ENCODE data around the gene CACNA1C. TPM values are rescaled to one million over a fixed set of nuclear protein-coding genes. Genes with fewer than 3 reads are reported as not detected.
"Not testable (repeated sequence)": the region's sequence is repeated elsewhere in the genome, so short reads cannot be mapped to it uniquely, and the experiment has no call there.

CACNA1C gene
- total RNA-seq, 1 donor from 2014 or later = 1.5 TPM

DNA sequence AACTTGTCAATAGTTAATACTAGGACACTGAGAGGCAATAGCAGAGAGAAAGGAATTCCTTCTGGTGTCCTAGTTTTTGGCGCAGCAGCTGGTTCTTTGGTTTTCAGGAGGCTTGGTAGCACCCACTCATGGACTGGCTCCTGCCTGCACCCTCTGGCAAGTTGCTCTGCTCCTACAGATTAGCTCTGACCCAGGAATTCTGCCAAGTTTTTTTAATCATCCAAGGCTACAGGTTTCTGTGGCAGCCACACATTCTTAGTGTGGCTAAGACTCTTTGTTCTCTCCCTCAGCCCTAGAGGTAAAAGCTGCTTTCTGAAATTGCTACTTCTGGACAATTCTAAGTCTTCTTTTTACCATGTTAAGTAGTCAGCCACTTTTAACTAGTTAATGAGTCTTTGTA is 670.0 kb downstream of the CACNA1C start:
- no peak for DNase-seq

GRCh38 chr12:2732290-2732689 is 679.5 kb downstream of the CACNA1C start:
- DNase-seq = no peak

GRCh38 chr12:2733493-2734355 is 680.9 kb downstream of the CACNA1C start:
- DNase-seq = no peak

GRCh38 chr12:2735432-2735831 is 682.6 kb downstream of the CACNA1C start:
- DNase-seq = no peak

- DNase-seq = no peak
These were observed 685.0 kb downstream of the CACNA1C start for GRCh38 chr12:2737656-2738241.

GRCh38 chr12:2739069-2739468 is 686.3 kb downstream of the CACNA1C start:
- no peak for DNase-seq

DNA sequence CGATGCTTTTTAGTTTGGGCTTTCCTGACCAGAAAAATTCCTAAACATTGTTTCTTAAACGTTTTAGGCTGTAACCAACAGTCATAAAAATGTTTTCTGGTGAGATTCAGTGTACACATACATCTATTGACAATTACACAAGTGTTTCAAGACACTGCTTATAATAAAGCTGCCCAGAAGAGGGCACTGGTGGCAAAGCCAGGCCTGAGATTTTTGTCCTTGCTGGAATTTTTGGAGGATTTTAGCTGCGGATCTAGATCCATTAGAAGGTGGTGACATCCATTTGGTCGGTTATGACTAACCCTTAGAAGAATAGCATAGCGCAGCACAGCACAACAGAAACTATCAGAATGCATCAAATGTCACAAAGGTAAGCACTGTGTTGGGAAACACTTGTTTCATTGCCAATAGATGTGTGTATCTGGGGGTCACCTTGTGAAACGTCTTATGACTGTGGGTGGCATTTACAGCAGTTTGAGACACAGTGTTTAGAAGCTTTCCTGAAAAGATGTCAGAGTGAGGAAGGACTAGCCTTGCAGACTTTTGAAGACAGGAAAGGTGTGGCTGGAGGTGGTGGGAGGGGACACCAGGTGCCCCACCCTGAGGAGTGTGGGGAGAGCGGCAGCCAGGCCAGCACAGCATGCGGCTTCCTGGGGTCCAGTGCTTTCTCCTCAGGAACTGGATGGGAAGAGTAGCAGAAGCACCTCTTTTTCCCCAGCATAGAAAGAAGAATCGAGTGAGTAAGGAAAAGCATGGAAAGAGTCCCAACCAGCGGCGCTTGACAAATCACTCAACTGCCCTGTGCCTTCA is 687.2 kb downstream of the CACNA1C start:
- peak; percentile 53 for DNase-seq

DNA sequence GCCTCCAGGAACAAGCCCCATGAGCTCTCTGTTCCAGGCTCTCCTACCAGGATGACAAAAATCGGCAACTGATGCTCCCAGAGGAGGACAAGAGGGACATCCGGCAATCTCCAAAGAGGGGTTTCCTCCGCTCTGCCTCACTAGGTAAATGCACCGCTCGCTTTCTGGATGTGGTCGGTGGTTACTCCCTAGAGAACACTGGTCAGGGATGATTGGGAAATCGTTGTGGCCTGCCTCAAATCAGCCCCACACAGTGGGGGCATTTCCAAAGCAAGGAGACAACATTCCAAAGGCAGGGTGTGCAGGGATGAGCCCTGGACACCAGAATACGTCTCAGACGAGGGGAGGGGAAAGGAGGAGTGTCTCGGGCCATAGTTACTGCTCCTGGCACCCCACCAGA is 689.2 kb downstream of the CACNA1C start:
- DNase-seq = not testable (repeated sequence)

GRCh38 chr12:2743478-2743877 is 690.7 kb downstream of the CACNA1C start:
- DNase-seq = no peak

DNA sequence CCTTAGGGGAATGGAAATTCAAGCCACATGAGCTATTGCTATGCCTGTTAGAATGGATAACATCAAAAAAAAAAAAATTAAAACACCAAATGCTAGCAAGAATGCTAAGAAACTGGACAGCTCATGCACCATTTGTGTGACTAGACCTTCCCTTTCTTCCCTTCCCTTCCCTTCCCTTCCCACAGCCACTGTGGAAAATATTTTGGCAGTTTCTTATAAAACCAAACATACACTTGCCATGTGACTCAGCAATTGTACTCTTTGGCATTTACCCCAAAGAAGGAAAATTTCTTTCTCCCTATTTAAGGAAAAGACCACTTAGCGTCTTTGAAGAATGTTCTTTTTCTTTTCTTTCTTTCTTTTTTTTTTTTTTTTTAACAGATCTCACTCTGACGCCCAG is 692.9 kb downstream of the CACNA1C start:
- no peak for DNase-seq

Other genes starting within 250 kb of the CACNA1C start
- gene LRTM2, start 232.4 kb upstream of the CACNA1C start, total RNA-seq = not detected in 2 replicates
- 0.17 and 0.33 TPM in 2 replicates for gene CACNA2D4, start 134.3 kb upstream of the CACNA1C start, total RNA-seq
- gene DCP1B, start 48.5 kb upstream of the CACNA1C start, total RNA-seq = 5.4 and 7.0 TPM in 2 replicates